Endothelial cell of umbilical vein (primary cell): Measurements from ENCODE around the gene CCDC167. TPM values are rescaled to one million over a fixed set of nuclear protein-coding genes. Genes with fewer than 3 reads are reported as not detected.

Source experiments
- BruUV-seq: library from RNA; stranded (reverse); fragments of 400-500 nt; replicated peaks from 2 replicates; lab custom pipeline; 2021; lab: Mats Ljungman, UMichigan
- CTCF ChIA-PET: fragments of 300-600, 350-600 bp; sonication (Branson Sonifier 250); formaldehyde crosslinking; loops from one replicate; lab custom pipeline; 2021; ENCODE audit warnings: antibody characterized with exemption, inconsistent platforms; lab: Charles Lee
- POLR2A ChIA-PET: fragments of 300-600, 350-600 bp; sonication (Branson Sonifier 250); formaldehyde crosslinking; loops from one replicate; lab custom pipeline; 2021; ENCODE audit warnings: antibody characterized with exemption, inconsistent platforms; lab: Charles Lee
- DNase-seq: peaks from one replicate; pipeline ENCODE4 v3.0.0-alpha.2; 2011; ENCODE audit warnings: low read depth, low spot score
- FAIRE-seq: peaks from 2 replicates; lab custom pipeline; 2011; peaks lifted over from hg19 to GRCh38; lab: Jason Lieb, UNC
- H2AFZ ChIP-seq: 2 replicates; pipeline ENCODE4 v1.6.0; 2012; ENCODE audit warnings: low read depth, low read length, control low read depth, inconsistent platforms
- H3K27ac ChIP-seq: 2 replicates; pipeline ENCODE4 v1.5.1; 2011; ENCODE audit warnings: low read depth, mild to moderate bottlenecking, control low read depth, low read length, moderate library complexity; ENCODE audit not compliant: insufficient read depth
- H3K27me3 ChIP-seq, 2 experiments: 2 replicates each; pipeline versions ENCODE4 v1.6.0 to v1.6.1; 2011; ENCODE audit warnings: low read length in 2 of 2, mixed read lengths in 1 of 2; ENCODE audit not compliant: control insufficient read depth in 2 of 2, insufficient read depth in 2 of 2
- H3K36me3 ChIP-seq, 2 experiments: 2 replicates in 1 of 2; 3 replicates in 1 of 2; pipeline ENCODE4 v1.5.1; 2011; ENCODE audit warnings: low read length in 2 of 2, mild to moderate bottlenecking in 1 of 2, moderate library complexity in 1 of 2; ENCODE audit not compliant: control insufficient read depth in 2 of 2, insufficient read depth in 2 of 2; ENCODE audit errors: extremely low read depth in 1 of 2
- H3K4me1 ChIP-seq: 3 replicates; pipeline ENCODE4 v1.5.1; 2011; ENCODE audit warnings: mild to moderate bottlenecking, low read length; ENCODE audit not compliant: control insufficient read depth, insufficient read depth; ENCODE audit errors: extremely low read depth
- H3K4me2 ChIP-seq: 2 replicates; pipeline ENCODE4 v1.6.1; 2011; ENCODE audit warnings: low read length, control low read depth, mixed read lengths; ENCODE audit not compliant: insufficient read depth
- H3K4me3 ChIP-seq, 3 experiments: fragments of 200-600 bp in 1 of 3; sonication (generic), shearing (Covaris generic) in 1 of 3; replicated peaks in 1 of 3; 2 replicates each; pipeline ENCODE4 v1.5.1; 2011 to 2016; ENCODE audit warnings: control low read depth in 3 of 3, low read length in 3 of 3, mild to moderate bottlenecking in 2 of 3, inconsistent platforms in 1 of 3, low read depth in 1 of 3, moderate library complexity in 1 of 3; ENCODE audit not compliant: insufficient read depth in 1 of 3
- H3K79me2 ChIP-seq: 2 replicates; pipeline ENCODE4 v1.6.0; 2012; ENCODE audit warnings: low read length, inconsistent platforms; ENCODE audit not compliant: control insufficient read depth, insufficient read depth
- H3K9ac ChIP-seq: replicated peaks from 2 replicates; pipeline ENCODE3; 2011; ENCODE audit warnings: low read length, control low read depth; ENCODE audit not compliant: insufficient read depth; ENCODE audit errors: extremely low read depth
- H3K9me1 ChIP-seq: replicated peaks from 3 replicates; pipeline ENCODE4 v1.6.0; 2011; ENCODE audit warnings: mild to moderate bottlenecking, low read length; ENCODE audit not compliant: control insufficient read depth, insufficient read depth; ENCODE audit errors: extremely low read depth
- H3K9me3 ChIP-seq: replicated peaks from 2 replicates; pipeline ENCODE4 v1.5.1; 2012; ENCODE audit warnings: low read length, inconsistent platforms; ENCODE audit not compliant: control insufficient read depth, insufficient read depth
- H4K20me1 ChIP-seq: replicated peaks from 2 replicates; pipeline ENCODE3; 2011; ENCODE audit warnings: mild to moderate bottlenecking, low read length; ENCODE audit not compliant: control insufficient read depth, insufficient read depth; ENCODE audit errors: extremely low read depth
- EZH2 ChIP-seq: IDR thresholded peaks from 2 replicates; pipeline ENCODE4 v1.6.1; 2012; ENCODE audit warnings: borderline replicate concordance, low read depth, mild to moderate bottlenecking, moderate library complexity, low read length, inconsistent platforms; ENCODE audit not compliant: severe bottlenecking
- FOS ChIP-seq: IDR thresholded peaks from 2 replicates; pipeline ENCODE4 v1.6.1; 2011; ENCODE audit warnings: mild to moderate bottlenecking, low read length, moderate library complexity, borderline replicate concordance; ENCODE audit not compliant: insufficient read depth
- GATA2 ChIP-seq: IDR thresholded peaks from 2 replicates; pipeline ENCODE4 v1.7.0; 2011; ENCODE audit warnings: low read depth, mild to moderate bottlenecking, moderate library complexity, mixed read lengths, low read length; ENCODE audit not compliant: insufficient read length, insufficient read depth
- JUN ChIP-seq: IDR thresholded peaks from 2 replicates; pipeline ENCODE4 v1.6.1; 2011; ENCODE audit warnings: borderline replicate concordance, low read depth; ENCODE audit not compliant: insufficient read length, insufficient read depth
- MAX ChIP-seq: IDR thresholded peaks from 2 replicates; pipeline ENCODE4 v1.6.1; 2011; ENCODE audit not compliant: insufficient read depth, insufficient read length
- MYC ChIP-seq: IDR thresholded peaks from one replicate; pipeline ENCODE4 v1.6.1; 2011; ENCODE audit warnings: mild to moderate bottlenecking, low read depth, low read length
- POLR2A ChIP-seq: IDR thresholded peaks from 2 replicates; pipeline ENCODE4 v1.6.1; 2012; ENCODE audit warnings: low read depth, mild to moderate bottlenecking, control low read depth, low read length
- POLR2AphosphoS5 ChIP-seq: IDR thresholded peaks from 2 replicates; pipeline ENCODE4 v1.6.1; 2012; ENCODE audit warnings: low read depth, mild to moderate bottlenecking, control low read depth, low read length, moderate library complexity; ENCODE audit not compliant: insufficient read depth
- dilution Hi-C: fragments of 300-500 bp; cut with MboI; formaldehyde crosslinking; loops from one replicate; pipeline ENCODE4 v1.15.0; 2019; ENCODE audit warnings: low sequenced_read_pairs; ENCODE audit not compliant: extremely low pct_ligation_motif_present
- intact Hi-C: fragments of 100-400 bp; cut with micrococcal nuclease; formaldehyde crosslinking; loops from one replicate; pipeline ENCODE4 v1.10.0; 2022
- polyA plus RNA-seq, 4 experiments: library from polyadenylated mRNA; depleted of rRNA in 3 of 4; stranded (reverse) in 3 of 4; unstranded in 1 of 4; fragments of >200 nt; gene quantifications; 2 replicates each; pipeline versions ENCODE4 v1.2.1 to v1.2.3, GENCODE V29; 2011 to 2012; ENCODE audit warnings: missing spikeins in 1 of 4
- total RNA-seq: library from RNA; stranded (reverse); gene quantifications from 2 replicates; pipeline ENCODE4 v1.2.3, GENCODE V29; 2021
- TF ChIP-seq, protein P1 (sequence below), 2 donors: IDR thresholded peaks; 1 replicate in 1 of 2; 2 replicates in 1 of 2; pipeline ENCODE4 v1.5.1; 2011; ENCODE audit warnings: low read length in 2 of 2, mild to moderate bottlenecking in 2 of 2, moderate library complexity in 2 of 2, control low read depth in 1 of 2, inconsistent platforms in 1 of 2, low read depth in 1 of 2; ENCODE audit not compliant: insufficient read depth in 1 of 2; ENCODE audit errors: extremely low read depth in 1 of 2

The CCDC167 gene
- total and polyA plus RNA-seq, 2 donors (not counting 3 experiments of a cell fraction or from before 2014, with no cell fraction given) = 46.6 to 105 TPM

DNA sequence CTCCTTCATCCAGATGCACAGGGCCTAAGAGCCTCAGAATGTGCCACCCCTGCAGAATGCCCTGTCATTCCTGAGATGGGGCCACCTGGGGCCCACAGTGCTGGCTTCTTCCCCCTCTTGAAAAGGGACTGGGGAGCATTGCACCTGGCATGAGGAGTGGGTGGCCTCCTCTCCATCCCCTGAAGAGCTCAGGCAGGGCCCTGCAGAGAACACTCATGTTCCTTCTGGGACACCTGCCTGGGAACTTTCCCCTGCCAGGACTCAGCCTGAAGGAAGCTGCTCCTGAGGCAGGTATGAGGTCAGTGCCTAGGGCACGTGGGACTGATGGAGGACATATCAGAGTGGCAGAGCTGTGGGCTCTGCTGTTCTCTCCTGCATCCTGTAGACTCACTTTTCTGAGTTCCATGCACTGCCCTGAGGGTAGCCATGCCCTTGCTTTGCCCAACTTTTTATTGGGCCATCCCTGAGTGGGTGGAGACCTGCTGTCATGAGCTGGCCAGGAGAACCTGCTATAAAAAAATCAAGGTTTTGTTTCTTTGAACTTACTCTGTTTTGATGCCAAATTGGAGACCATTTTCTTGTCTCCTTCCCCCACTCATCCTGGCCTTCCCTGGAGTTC lies 19.5 kb downstream of the CCDC167 start:
- Histone ChIP-seq H3K27ac (no peak overlapping the region), H3K9me1 (no peaks in the 10 kb centered on the region), H3K9ac (no peak overlapping the region), H4K20me1 (no peaks in the 10 kb centered on the region), H3K79me2 (no peaks in the 10 kb centered on the region), H3K27me3 (no peaks in the 10 kb centered on the region), H3K9me3 (no peaks in the 10 kb centered on the region), H2AFZ (no peak overlapping the region), H3K36me3 (peaks cover 3 to 41% of the 10 kb centered on the region in 2 experiments), H3K4me2 (no peak overlapping the region), H3K4me3 (no peak overlapping the region), H3K4me1 (no peaks in the 10 kb centered on the region)
- CTCF ChIA-PET = interaction anchor here (0.6 to 1.9 kb wide), 4 partner anchors 10 to 86 kb away, joined by 3 to 7 read pairs (median 4); no protein-coding TSS in a partner anchor
- no peak for FAIRE-seq
- intact Hi-C loops = loop anchor here (5.0 kb wide), 2 partner anchors 113 to 172 kb away; no protein-coding TSS in a partner anchor
- BruUV-seq = TSS peak; percentile 24
- POLR2A ChIA-PET = no interaction called here
- dilution Hi-C loops = no loop called here
- no peak for DNase-seq
- TF ChIP-seq GATA2 (no peak), JUN (no peak), POLR2AphosphoS5 (no peak), MYC (no peak), EZH2 (no peak), MAX (no peak), POLR2A (no peak), FOS (no peak)
- TF ChIP-seq, protein P1, sequence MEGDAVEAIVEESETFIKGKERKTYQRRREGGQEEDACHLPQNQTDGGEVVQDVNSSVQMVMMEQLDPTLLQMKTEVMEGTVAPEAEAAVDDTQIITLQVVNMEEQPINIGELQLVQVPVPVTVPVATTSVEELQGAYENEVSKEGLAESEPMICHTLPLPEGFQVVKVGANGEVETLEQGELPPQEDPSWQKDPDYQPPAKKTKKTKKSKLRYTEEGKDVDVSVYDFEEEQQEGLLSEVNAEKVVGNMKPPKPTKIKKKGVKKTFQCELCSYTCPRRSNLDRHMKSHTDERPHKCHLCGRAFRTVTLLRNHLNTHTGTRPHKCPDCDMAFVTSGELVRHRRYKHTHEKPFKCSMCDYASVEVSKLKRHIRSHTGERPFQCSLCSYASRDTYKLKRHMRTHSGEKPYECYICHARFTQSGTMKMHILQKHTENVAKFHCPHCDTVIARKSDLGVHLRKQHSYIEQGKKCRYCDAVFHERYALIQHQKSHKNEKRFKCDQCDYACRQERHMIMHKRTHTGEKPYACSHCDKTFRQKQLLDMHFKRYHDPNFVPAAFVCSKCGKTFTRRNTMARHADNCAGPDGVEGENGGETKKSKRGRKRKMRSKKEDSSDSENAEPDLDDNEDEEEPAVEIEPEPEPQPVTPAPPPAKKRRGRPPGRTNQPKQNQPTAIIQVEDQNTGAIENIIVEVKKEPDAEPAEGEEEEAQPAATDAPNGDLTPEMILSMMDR (IDR thresholded peaks at IDR 0.05; ENCODE audit: extremely low read depth in 1 of 2, insufficient read depth in 1 of 2, low read depth in 1 of 2, low read length in 2 of 2) = no peak
